Jurkat, Clone E6-1 (cell line): ENCODE results near the gene KCND2.

Experiments
- DNase-seq: peaks from one replicate; pipeline ENCODE4 v3.0.0-alpha.2; 2011; ENCODE audit warnings: low read depth, low spot score
- H3K4me3 ChIP-seq: 2 replicates; pipeline ENCODE4 v1.5.1; 2011; ENCODE audit warnings: mild to moderate bottlenecking, low read length, control low read depth, moderate library complexity

KCND2 gene

GRCh38 chr7:120720317-120720716 is 447.3 kb downstream of the KCND2 start:
- no peak overlapping the region for H3K4me3 ChIP-seq
- no peak for DNase-seq

DNA sequence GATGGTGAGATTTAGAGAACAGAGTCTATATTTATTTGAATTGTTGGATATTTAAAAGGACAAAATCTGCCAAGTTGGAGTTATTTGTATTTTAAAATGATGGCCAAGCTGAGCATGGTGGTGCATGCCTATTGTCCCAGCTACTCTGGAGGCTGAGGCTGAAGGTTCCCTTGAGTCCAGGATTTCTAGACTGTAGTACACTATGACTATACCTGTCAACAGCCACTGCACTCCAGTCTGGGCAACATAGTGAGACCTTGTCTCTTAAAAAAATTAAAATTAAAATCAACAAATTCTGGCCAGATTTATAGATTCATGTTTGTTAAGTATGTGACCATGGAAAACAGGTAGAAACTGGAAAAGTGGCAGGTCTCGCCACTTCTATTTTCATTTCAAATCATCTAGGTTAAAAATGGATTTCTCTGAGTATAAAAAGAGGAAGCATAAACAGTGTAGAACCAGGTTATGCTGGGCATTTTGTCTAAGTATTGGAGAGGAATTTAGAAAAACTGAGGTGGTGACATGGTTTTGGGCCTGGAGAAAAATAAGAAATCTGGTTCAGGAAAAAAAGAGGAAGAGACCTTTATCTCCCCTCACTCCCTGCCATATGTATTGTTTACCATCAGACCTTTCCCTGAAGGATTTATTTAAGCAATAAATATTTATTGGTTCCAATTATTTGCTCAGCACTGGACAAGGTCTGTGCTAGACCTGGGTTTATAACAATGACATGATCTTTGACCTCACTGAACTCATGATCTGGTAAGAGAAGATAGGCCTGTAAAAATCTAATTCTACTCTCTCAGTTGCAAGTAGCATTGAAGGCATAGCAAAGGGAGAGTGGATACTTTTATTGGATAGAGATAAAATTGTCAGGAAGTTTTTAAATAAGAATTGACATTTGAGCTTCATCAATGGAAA is 450.8 kb downstream of the KCND2 start:
- DNase-seq, result no peak

GRCh38 chr7:120724448-120724847 is 451.5 kb downstream of the KCND2 start:
- H3K4me3 ChIP-seq, result no peak overlapping the region
- DNase-seq, result no peak

More for the DNA sequence above, 450.8 kb downstream of the KCND2 start:
- no peak overlapping the region for H3K4me3 ChIP-seq

DNA sequence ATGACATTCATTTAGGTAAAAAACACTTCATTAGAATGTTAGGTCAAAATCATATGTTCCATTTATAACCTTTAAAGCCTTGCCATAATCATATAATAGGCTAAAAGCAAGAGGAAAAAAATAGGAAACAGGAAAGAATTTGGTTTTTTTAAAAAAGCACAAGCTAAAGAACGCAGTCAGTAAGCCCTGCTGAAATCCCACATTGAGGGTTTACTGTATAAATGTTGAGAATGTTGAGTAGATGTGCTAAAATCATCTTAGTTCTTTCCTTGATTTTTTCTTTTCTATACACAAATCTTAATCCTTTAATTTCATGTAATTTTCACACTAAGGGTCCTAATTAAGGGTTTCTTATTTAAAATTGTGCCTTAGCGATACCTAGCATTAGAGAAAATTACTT is 452.0 kb downstream of the KCND2 start:
- no peak overlapping the region for H3K4me3 ChIP-seq
- no peak for DNase-seq

DNA sequence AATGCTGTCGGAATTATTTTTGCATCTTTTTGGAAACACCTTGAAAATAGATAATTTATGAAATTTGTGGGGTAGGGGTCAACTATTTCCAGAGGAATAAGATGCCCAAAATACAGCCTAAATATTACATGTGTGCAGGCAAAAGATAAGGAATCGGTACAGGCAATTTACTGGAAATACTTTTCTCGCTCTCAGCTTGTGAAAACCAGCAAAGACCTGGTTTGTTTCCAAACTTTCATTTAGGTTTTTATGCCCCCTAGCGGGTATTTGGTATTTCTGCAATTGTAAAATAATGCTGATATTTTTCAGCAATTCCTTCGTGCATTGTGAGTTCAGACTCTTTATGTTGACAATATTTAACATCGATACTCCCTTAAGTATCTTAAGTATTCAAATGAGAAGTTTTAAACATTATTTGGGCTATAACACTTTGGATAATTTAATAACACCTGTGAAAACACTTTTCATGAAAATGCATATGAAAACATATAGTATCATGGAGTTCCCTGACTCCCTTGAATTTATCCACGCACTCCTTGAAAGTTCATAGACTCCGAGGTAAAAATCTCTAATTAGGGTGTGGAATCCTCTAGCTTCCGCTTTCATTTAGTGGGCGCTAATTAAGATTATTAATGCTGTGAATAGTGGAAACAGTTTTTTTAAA is 452.5 kb downstream of the KCND2 start:
- peak; percentile 7 for DNase-seq
- H3K4me3 ChIP-seq, result no peak overlapping the region

DNA sequence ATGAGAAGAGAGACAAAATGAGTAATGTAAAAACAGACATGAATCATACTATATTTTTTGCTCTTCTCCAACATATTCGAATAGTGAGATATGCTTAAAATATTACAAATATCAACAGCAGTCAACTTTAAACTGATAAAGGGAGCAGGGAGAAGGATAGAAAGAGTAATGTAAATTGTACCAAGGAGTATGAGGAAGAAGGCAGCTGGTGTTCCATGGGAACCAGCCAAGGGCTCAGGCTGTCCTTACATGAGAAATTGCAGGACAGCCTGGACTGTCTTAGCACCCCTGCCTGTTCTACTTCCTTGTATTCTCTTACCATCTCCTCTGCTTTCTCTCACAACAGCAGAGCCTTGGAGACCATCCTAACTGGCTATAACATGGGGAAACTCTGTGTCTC is 456.3 kb downstream of the KCND2 start:
- DNase-seq, result no peak
- no peak overlapping the region for H3K4me3 ChIP-seq

- no peak for DNase-seq
Observed at GRCh38 chr7:120731271-120731670, 458.3 kb downstream of the KCND2 start.

DNA sequence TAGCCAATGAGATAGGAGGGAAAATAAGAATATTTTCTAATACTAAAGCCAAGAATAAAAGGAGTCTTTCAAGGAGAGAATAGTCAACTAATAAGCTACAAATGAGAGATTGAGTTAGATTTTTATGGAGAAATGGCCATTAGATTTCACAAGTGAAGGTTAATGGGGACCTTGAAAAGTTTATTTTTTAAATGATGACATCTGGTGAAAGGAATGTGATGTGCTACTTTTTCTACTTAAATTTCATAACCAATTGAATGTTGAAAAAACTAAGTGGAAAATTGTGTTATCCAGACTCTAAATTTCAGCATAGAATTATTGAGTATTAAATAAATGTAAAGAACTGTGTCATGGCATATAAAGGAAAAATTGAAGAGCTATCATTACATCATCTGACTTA is 459.3 kb downstream of the KCND2 start:
- DNase-seq, result no peak
- no peak overlapping the region for H3K4me3 ChIP-seq

More at GRCh38 chr7:120731271-120731670, 458.3 kb downstream of the KCND2 start:
- H3K4me3 ChIP-seq, result no peak overlapping the region

DNA sequence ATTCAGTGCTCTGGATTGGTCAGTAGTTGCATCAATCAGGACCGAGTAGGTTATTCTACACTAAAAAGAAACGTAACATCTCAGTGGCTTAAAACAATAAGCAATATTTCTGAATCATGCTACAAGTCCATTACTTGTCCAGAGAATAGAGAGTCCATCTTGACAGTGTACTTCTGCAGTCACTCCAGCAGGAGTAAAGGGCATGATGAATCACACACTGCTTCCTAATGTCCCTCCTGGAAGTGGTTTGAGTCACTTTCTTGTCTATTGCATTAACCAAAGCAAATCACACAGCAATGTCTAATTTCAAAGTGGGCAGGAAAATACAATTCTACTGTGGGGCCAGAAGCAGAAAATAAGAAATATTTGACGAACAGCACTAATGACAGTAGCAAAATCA is 460.2 kb downstream of the KCND2 start:
- no peak overlapping the region for H3K4me3 ChIP-seq
- DNase-seq, result no peak

- no peak overlapping the region for H3K4me3 ChIP-seq
- DNase-seq, result no peak
Observed at GRCh38 chr7:120733835-120734234, 460.9 kb downstream of the KCND2 start.

DNA sequence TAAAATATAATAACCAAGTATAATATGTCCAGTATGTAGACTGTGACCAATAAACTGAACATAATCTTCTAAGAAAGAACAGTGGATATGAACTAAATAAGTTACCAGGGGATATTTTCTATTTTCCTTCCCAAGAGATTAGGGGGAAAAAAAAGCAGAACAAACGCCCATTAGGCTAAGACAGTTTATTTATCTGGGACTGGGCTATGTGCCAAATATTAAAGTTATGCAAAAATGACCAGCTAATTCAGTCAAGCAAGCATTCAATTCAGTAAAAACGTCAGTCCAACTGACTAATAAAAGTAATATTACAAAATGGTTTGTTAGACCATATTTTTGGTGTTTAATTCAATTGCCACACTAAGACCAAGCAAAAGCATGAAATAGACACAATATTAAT is 462.8 kb downstream of the KCND2 start:
- no peak for DNase-seq
- no peak overlapping the region for H3K4me3 ChIP-seq

GRCh38 chr7:120738816-120739215 is 465.8 kb downstream of the KCND2 start:
- DNase-seq, result no peak
- no peak overlapping the region for H3K4me3 ChIP-seq

- no peak overlapping the region for H3K4me3 ChIP-seq
- no peak for DNase-seq
Observed at GRCh38 chr7:120740348-120740747, 467.4 kb downstream of the KCND2 start.

GRCh38 chr7:120741371-120742042 is 468.5 kb downstream of the KCND2 start:
- no peak overlapping the region for H3K4me3 ChIP-seq
- DNase-seq, result no peak

- DNase-seq, result no peak
- H3K4me3 ChIP-seq, result no peak overlapping the region
Observed at GRCh38 chr7:120742372-120742771, 469.4 kb downstream of the KCND2 start.

- H3K4me3 ChIP-seq, result no peak overlapping the region
- DNase-seq, result no peak
Observed at GRCh38 chr7:120743128-120743527, 470.2 kb downstream of the KCND2 start.

- no peak for DNase-seq
- no peak overlapping the region for H3K4me3 ChIP-seq
Observed at GRCh38 chr7:120760050-120760449, 487.1 kb downstream of the KCND2 start.

DNA sequence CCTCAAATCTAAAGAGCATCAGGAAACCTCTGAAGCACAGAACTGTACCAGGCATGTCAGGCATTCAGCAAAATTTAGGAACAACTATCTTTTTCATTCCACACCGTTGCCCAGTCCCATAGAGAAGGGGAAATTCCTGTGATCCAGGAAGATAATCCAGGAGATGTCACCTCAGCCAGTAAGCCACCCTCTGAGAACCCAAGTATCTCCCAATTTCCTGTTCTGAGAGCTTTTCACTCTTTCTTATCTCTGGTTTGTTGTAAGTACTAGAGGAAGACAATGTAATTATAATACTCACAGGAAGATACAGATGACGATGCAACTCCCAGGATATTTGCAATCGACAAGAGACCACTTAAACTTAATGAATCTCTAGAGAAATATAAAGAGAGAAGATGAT is 487.9 kb downstream of the KCND2 start:
- H3K4me3 ChIP-seq, result no peak overlapping the region
- no peak for DNase-seq

GRCh38 chr7:120770206-120770605 is 497.2 kb downstream of the KCND2 start:
- no peak overlapping the region for H3K4me3 ChIP-seq
- no peak for DNase-seq

DNA sequence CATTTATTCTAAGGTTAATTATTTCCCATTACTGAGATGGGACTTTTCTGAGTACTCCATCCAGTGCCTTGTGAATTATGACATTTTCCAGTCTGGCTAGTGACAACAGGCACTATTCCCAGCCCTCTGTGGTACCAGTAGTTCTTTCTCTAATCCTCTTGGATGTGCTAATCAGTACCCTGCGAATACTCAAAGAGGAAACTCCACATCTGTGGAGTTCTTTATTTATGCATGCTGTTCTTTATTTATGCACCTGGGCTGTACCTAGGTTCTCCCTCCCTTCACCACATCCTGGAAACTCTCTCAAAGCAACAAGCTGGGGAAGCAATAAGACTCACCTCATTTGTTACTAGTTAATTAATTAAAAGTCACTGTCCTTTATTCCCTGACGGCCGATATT is 501.5 kb downstream of the KCND2 start:
- H3K4me3 ChIP-seq, result no peak overlapping the region
- no peak for DNase-seq
